A549 treated with Hydrocortisone at 1 μM for 4 hours (cell line): ENCODE measurements around the gene CFAP97D2. TPM values are rescaled to one million over a fixed set of nuclear protein-coding genes. Genes with fewer than 3 reads are reported as not detected.

Experiments used
- total RNA-seq: library from RNA; stranded (reverse); fragments of 200-300 nt; extraction: Qiagen RNA extraction; gene quantifications from 5 replicates; pipeline ENCODE4 v1.2.3, GENCODE V29; 2022

CFAP97D2 gene
- not detected in 5 replicates for total RNA-seq

DNA sequence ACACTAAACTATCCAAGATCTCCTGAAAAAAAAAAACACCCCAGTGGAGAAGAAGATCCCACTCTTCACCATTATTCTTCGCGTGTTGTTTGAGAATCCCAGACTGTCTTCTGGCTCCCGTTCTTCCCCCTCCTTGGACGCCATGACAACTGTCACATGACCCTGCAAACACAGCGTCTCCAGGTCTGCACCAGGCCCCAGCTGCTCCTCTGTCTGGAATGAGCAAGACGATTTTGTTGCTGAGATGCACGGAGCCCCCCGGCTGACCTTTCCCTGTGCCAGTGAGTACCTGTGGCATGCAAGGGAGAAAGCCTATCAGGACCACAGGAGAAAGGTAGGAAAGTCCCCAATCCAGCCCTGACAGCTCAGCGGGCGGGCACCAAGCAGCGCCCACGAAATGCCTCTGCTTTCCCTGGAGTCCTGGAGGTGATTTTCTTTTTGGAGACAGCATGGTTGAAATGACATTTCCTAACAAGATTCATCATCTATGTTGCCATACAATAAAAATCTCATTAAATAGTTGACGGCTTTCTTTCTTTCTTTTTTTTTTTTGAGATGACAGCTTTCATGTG lies at the start of gene CFAP97D2:
CFAP97D2 (plus strand) TSS at position 171 of the 572 bp plus-strand sequence; CDS start at position 245, 74 bp downstream.

DNA sequence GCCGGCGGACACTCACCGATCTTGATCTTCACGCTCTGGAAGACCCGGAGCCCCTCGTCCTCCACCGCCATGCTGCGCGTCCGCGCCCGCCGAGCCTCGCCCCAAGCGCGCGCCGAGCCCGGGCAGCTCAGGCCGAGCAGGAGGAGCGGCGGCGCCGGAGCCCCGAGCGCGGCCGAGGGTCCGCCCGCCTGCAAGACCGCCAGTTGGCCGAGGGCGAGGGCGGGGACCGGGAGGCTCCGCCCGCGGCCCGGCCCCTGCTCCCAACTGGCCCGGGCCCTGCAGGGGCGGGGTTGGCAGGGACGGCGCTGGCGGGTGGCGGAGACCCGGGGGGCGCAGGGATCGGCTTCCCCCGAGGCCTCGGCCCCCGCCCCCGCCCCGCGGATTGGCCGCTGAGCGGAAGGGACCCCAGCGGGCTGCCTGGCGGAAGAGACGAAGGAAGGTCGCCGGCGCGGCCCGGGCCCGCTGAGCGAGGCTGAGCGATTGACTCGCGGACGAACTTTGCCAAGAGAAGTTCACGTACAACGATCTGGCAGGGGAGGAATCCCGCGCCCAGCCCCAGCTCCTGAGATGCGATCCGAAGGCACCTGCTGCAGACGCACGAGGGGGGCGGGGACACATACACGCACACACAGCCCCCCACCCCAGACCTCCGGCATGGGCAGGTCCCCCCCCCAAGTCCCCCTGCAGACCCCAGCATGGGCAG lies 46.5 kb upstream of the CFAP97D2 start, which contains the start of gene RASA3:
RASA3 (minus strand) TSS at position 205 of the 703 bp plus-strand sequence; CDS start at position 71, 134 bp downstream.

DNA sequence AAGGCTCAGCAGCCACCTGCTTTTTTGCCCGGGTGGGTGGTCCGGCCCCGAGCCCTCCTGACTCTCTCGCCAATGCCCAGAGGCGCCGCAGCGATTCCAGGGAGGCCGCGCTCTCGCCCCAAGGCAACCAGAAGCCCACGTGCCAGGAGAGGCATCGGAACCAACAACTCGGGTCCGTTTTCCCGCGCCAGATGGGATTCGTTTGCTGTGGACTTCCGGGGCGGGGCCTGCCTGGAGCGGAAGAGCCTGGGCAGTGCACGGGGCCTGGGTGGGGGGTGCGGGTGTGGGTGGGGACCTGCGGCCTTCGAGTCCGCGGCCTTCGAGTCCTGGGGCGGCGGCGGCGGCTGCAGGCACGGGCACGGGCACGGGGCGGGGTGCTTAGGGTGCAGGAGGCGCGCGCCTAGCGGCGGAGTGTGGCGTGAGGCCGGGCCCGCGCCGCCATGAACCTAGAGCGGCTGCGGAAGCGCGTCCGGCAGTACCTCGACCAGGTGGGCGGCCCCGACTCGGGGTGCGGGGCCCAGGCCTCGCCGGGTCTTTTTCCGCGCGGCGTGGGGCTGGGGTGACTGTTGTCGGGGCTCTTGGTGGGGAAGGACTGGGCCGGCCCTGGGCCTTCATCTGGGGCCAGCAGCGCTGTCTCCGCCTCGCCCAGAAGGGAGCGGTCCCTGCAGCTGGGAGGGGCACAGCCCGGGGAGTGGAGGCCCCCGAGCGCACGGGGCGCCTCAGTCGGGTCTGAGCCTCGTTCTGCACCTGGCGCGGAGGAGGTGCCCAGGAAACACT lies 55.8 kb downstream of the CFAP97D2 start, which contains the start of gene CDC16:
CDC16 (plus strand) TSS at position 253 of the 777 bp plus-strand sequence; CDS start at position 441, 188 bp downstream.

Other genes starting within 250 kb of the CFAP97D2 start
- 0.14 to 0.21 TPM (median 0.18 TPM) in 5 replicates for gene C13orf46, start 205.2 kb upstream of the CFAP97D2 start, total RNA-seq
- 8.1 to 12.9 TPM (median 10.1 TPM) in 5 replicates for gene RASA3, start 46.6 kb upstream of the CFAP97D2 start, total RNA-seq
- gene CDC16, start 55.6 kb downstream of the CFAP97D2 start, total RNA-seq, result 38.6 to 46.3 TPM (median 44.6 TPM) in 5 replicates
- gene UPF3A, start 102.3 kb downstream of the CFAP97D2 start, total RNA-seq, result 31.5 to 34.8 TPM (median 32.7 TPM) in 5 replicates
- 22.6 to 24.5 TPM (median 23.8 TPM) in 5 replicates for gene CHAMP1, start 135.2 kb downstream of the CFAP97D2 start, total RNA-seq